HG02973 (cell line): ENCODE data around the gene SOX10.

Experiments used
- ATAC-seq: cut with Tn5 transposase; IDR thresholded peaks from one replicate; pipeline ENCODE4 v1.9.1; 2021; ENCODE audit warnings: moderate library complexity; ENCODE audit not compliant: unreplicated experiment

The SOX10 gene

DNA sequence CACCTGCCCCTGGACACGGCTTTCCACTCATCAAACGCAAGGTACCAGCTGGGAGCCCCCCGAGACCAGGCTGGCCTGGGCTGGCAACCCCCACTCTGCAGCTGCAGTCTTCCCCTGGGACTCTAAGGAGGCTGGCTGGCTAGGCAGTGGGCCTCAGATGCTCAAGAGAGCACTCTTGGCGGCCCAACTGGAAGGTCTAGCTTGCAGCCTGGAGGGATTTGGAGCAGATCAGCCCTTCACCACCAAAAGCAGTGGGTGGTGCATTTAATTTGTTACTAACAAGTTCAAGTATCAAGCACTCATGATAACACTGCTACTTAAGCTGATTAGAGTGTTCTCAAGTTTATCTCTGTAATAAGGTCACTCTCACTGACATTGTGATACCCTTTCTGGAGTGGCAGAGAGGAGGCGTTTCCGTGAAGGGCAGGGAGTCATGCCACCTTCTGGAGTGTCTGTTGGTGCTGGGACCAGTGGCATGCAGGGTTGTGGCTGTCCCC, 52.4 kb downstream of the SOX10 start:
- no peak for ATAC-seq

GRCh38 chr22:37930952-37931440, 53.4 kb downstream of the SOX10 start:
- no peak for ATAC-seq

- ATAC-seq, result no peak
Measured at GRCh38 chr22:37930270-37930951, 53.9 kb downstream of the SOX10 start.

- ATAC-seq, result no peak
Measured at GRCh38 chr22:37929390-37929789, 55.0 kb downstream of the SOX10 start.

GRCh38 chr22:37927637-37927936, 56.8 kb downstream of the SOX10 start:
- no peak for ATAC-seq

GRCh38 chr22:37926771-37927636, 57.4 kb downstream of the SOX10 start:
- ATAC-seq, result no peak

GRCh38 chr22:37926358-37926757, 58.0 kb downstream of the SOX10 start:
- ATAC-seq, result no peak

- no peak for ATAC-seq
Measured at GRCh38 chr22:37925767-37926166, 58.6 kb downstream of the SOX10 start.

DNA sequence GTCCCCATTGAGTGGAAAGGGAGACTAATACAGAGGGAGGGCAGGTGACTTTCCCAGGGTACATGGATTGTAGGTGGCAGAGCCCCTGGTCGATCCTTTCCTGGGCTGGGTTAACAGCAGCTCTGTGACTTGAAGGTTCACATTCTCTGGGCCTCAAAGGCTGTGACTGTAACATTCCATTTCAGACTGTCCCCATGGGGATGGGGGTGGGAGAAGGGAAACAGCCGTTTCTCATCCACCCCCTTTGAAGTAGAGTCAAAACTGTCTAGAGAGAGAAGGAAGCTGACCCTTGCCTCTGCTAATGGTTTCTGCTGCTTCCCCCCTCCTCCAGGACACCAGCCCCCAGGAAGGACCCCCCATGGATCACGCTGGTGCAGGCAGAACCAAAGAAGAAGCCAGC, 59.0 kb downstream of the SOX10 start:
- ATAC-seq, result no peak

DNA sequence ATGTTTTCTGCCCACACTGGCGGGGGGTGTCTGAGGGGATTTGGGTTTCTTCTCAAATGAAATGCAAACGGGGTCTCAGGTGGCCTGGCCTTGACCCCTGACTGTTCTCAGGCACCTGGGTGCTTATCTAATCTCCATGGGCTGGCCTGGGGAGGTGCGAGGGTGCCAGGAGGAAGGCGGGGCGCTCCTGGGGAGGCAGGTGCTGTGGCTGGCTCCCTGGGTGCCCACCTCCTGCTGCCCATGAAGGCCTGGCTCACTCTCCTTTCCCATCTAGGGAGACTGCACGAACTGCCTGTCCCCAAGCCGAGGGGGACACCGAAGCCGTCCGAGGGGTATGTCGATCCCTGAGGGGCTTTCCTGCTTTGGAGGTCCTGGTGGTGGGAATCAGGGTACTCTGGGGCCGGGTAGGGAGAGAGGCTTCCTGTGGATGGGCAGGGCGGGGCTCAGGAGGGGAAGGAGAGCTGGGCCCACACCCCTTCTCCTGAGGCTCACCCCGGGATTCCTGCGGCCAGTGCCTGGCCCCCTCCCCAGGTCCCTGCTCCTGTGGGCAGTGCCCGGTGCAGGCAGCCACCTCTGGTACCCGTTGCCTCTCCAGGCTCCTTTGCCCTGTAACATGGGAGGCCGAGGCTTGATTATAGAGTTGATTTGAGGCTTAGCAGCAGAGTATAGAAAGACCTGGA, 59.8 kb downstream of the SOX10 start:
- no peak for ATAC-seq

GRCh38 chr22:37923927-37924326, 60.4 kb downstream of the SOX10 start:
- ATAC-seq, result no peak
